ENCODE results near the gene RRP8. TPM values are rescaled to one million over a fixed set of nuclear protein-coding genes. Genes with fewer than 3 reads are reported as not detected.

RRP8 gene
- total RNA-seq, 1 experiment from 2014 or later: 17.8 TPM

GRCh38 chr11:6565325-6565724 lies 38.1 kb downstream of the RRP8 start:
- ChIA-PET POLR2A (no interaction called here), CTCF (no interaction called here), RAD21 (ENCODE audit: low non-redundant PET in 1 of 2, low total read pairs in 2 of 2, uncharacterized antibody in 2 of 2, unreplicated experiment in 2 of 2) (no interaction called here)
- no peak for DNase-seq (ENCODE audit: low read depth, low spot score)
- Histone ChIP-seq H3K4me3 (replicated peaks in 1 of 2; ENCODE audit: low read depth in 1 of 2, low read length in 2 of 2) (no peak overlapping the region), H3K79me2 (ENCODE audit: insufficient read depth, low read length) (no peaks in the 10 kb centered on the region), H3K9me3 (ENCODE audit: control insufficient read depth in 1 of 2, insufficient read depth in 1 of 2, low read depth in 1 of 2, low read length in 2 of 2) (no peaks in the 10 kb centered on the region), H3K4me2 (ENCODE audit: low read length) (no peak overlapping the region), H3K4me1 (ENCODE audit: control insufficient read depth in 1 of 2, insufficient read depth in 2 of 2, low read length in 2 of 2) (peaks cover 0 to 6% of the 10 kb centered on the region in 2 experiments; a peak in 1 of 4 replicates), H3K27me3 (ENCODE audit: insufficient read depth, low read length) (no peaks in the 10 kb centered on the region), H2AFZ (ENCODE audit: low read depth, low read length, poor library complexity, severe bottlenecking) (no peak overlapping the region), H3K27ac (ENCODE audit: low read depth, low read length) (no peak overlapping the region), H3K36me3 (ENCODE audit: control insufficient read depth in 1 of 2, insufficient read depth in 2 of 2, low read length in 2 of 2) (no peaks in the 10 kb centered on the region; a peak in 1 of 4 replicates), H4K20me1 (ENCODE audit: insufficient read depth) (no peaks in the 10 kb centered on the region), H3K9ac (ENCODE audit: low read length) (no peak overlapping the region), H3K9me2 (ENCODE audit: insufficient read depth) (no peaks in the 10 kb centered on the region)
- intact Hi-C loops (cut with micrococcal nuclease): no loop called here
- no peak for ATAC-seq
- TF ChIP-seq CEBPB (IDR thresholded peaks at IDR 0.05; ENCODE audit: low read depth) (no peak), ZNF274 (IDR thresholded peaks at IDR 0.05; ENCODE audit: low read depth, low read length) (no peak), SP1 (IDR thresholded peaks at IDR 0.05; ENCODE audit: low read depth) (no peak), REST (IDR thresholded peaks at IDR 0.05; ENCODE audit: low read depth) (no peak), MAX (IDR thresholded peaks at IDR 0.05) (no peak), CBX3 (IDR thresholded peaks at IDR 0.05; ENCODE audit: low read depth) (no peak), CTCF (IDR thresholded peaks at IDR 0.05 in 2 of 3, conservative IDR thresholded peaks at IDR 0.05 in 1 of 3; ENCODE audit: borderline replicate concordance in 1 of 3, insufficient read depth in 1 of 3, low read depth in 2 of 3, low read length in 2 of 3) (no peak), ZBTB33 (IDR thresholded peaks at IDR 0.05; ENCODE audit: extremely low read depth, insufficient replicate concordance, low read length) (no peak), POLR2A (IDR thresholded peaks at IDR 0.05; ENCODE audit: borderline replicate concordance, extremely low read depth, insufficient read depth, insufficient read length) (no peak)
- no TSS peak for BruUV-seq (replicated peaks)

Data from HCT116 (cell line).